ENCODE data around the gene DENND6B.
"Not testable (repeated sequence)": the region's sequence is repeated elsewhere in the genome, so short reads cannot be mapped to it uniquely, and the experiment has no call there.

Gene DENND6B

DNA sequence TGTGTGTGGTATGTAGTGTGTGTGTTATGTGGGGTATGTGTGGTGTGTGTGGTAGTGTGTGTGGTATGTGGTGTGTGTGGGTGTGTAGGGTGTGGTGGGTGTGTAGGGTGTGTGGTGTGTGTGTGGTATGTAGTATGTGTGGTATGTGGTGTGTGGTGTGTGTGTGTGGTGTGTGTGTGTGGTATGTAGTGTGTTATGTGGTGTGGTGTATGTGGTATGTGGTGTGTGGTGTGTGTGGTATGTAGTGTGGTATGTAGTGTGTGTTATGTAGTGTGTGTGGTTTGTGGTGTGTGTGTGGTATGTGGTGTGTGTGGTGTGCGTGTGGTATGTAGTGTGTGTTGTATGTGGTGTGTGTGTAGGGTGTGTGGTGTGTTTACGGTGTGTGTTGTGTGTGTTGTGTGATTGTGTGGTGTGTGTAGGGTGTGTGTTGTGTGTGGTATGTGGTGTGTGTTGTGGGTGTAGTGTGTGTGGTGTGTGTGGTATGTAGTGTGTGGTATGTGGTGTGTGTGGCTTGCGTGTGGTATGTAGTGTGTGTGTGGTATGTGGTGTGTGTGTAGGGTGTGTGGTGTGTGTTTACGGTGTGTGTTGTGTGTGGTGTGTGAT lies 12.1 kb upstream of the DENND6B start:
- TF ChIP-seq, protein P1, sequence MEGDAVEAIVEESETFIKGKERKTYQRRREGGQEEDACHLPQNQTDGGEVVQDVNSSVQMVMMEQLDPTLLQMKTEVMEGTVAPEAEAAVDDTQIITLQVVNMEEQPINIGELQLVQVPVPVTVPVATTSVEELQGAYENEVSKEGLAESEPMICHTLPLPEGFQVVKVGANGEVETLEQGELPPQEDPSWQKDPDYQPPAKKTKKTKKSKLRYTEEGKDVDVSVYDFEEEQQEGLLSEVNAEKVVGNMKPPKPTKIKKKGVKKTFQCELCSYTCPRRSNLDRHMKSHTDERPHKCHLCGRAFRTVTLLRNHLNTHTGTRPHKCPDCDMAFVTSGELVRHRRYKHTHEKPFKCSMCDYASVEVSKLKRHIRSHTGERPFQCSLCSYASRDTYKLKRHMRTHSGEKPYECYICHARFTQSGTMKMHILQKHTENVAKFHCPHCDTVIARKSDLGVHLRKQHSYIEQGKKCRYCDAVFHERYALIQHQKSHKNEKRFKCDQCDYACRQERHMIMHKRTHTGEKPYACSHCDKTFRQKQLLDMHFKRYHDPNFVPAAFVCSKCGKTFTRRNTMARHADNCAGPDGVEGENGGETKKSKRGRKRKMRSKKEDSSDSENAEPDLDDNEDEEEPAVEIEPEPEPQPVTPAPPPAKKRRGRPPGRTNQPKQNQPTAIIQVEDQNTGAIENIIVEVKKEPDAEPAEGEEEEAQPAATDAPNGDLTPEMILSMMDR (IDR thresholded peaks at IDR 0.05; ENCODE audit: low read depth, low read length, missing control alignments) = no peak
- DNase-seq (ENCODE audit: extremely low read depth, low read depth) = no peak
- no peak overlapping the region for H3K4me3 ChIP-seq (replicated peaks; ENCODE audit: low read depth, low read length)

DNA sequence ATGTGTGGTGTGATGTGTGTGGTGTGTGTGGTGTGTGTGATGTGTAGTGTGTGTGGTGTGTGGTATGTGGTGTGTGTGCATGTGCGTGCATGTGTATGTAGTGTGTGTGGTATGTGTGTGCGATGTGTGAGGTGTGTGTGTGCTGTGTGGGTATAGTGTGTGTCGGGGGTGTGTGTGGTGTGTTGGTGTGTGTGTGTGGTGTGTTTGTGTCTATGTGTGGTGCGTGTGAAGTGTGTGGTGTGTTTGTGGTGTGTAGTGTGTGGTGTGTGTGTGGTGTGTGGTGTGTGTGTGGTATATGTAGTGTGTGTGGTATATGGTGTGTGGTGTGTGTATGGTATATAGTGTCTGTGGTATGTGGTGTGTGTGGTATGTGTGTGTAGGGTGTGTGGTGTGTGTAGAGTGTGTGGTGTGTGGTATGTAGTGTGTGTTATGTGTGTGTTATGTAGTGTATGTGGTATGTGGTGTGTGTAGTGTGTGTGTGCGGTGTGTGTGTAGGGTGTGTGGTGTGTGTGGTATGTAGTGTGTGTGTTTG lies 11.3 kb upstream of the DENND6B start:
- DNase-seq (ENCODE audit: extremely low read depth, low read depth) = no peak
- no peak overlapping the region for H3K4me3 ChIP-seq (replicated peaks; ENCODE audit: low read depth, low read length)
- TF ChIP-seq, protein P1 (IDR thresholded peaks at IDR 0.05; ENCODE audit: low read depth, low read length, missing control alignments) = no peak

DNA sequence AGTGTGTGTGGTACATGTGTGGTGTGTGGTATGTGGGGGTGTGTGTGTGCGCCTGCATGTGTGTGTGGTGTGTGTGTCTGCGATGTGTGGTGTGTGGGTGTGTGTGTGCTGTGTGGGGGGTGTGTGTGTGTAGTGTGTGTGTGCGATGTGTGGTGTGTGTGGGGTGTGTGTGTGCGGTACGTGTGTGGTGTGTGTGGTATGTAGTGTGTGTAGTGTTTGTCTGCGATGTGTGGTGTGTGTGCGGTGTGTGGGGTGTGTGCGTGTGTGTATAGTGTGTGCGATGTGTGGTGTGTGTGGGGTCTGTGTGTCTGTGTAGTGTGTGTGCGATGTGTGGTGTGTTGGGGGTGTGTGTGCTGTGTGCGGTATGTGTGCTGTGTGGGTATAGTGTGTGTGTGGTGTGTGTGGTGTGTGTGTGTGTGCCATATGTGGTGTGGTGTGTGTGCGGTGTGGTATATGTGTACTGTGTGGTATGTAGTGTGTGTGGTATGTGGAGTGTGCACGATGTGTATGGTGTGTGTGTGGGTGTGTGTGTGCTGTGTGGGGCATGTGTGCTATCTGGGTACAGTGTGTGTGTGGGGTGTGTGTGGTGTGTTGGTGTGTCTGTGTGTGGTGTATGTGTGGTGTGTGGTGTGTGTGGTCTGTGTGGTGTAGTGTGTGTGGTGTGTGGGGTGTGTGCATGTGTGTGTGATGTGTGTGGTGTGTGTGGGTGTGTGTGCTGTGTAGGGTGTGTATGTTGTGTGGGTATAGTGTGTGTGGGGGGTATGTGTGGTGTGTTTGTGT lies 10.6 kb upstream of the DENND6B start:
- DNase-seq (ENCODE audit: extremely low read depth, low read depth) = no peak
- TF ChIP-seq, protein P1 (IDR thresholded peaks at IDR 0.05; ENCODE audit: low read depth, low read length, missing control alignments) = no peak
- no peak overlapping the region for H3K4me3 ChIP-seq (replicated peaks; ENCODE audit: low read depth, low read length)

DNA sequence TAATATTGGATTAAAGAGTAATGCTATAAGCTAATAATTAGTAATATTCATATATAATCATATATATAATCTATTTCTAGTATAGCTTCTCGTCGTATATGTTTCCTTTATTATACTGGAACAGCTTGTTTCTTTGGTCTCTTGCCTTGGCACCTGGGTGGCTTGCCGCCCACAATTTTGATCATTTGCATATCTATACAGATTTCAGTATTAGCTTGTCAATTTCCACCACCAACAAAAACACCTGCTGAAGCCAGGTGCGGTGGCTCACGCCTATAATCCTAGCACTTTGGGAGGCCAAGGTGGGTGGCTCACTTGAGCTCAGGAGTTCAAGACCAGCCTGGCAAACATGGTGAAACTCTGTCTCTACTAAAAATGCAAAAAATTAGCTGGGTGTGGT lies 7.6 kb upstream of the DENND6B start:
- H3K4me3 ChIP-seq (replicated peaks; ENCODE audit: low read depth, low read length); DNase-seq (ENCODE audit: extremely low read depth, low read depth): not testable (repeated sequence)

DNA sequence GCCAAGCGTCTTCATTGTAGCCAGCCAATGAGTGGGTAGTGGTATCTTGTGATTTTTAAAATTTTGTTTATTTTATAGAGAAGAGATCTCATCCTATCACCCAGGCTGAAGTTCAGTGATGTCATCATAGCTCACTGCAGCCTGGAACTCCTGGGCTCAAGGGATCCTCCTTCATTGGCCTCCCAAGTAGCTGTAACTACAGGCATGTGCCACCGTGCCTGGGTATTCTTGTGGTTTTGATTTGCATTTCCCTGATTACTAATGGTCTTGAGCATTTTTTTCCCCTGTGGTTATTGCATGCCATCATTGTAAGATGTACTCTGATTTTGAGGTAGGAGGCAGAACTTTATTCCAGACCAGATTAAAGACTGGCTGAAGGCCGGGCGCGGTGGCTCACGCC lies 2.4 kb upstream of the DENND6B start:
- DNase-seq (ENCODE audit: extremely low read depth, low read depth) = no peak
- TF ChIP-seq, protein P1 (IDR thresholded peaks at IDR 0.05; ENCODE audit: low read depth, low read length, missing control alignments) = no peak
- no peak overlapping the region for H3K4me3 ChIP-seq (replicated peaks; ENCODE audit: low read depth, low read length)

DNA sequence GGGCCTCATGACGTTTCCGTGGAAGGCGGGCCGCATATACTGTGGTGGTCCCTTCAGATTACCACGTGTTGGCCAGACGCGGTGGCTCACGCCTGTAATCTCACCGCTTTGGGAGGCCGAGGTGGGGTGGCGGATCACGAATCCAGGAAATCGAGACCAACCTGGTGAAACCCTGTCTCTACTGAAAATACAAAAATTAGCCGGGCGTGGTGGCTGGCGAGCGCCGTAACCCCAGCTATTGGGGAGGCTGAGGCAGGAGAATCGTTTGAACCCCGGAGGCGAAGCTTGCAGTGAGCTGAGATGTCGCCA lies 853 bp upstream of the DENND6B start:
- peak overlapping the region; percentile 61 for H3K4me3 ChIP-seq (replicated peaks; ENCODE audit: low read depth, low read length)
- no peak for DNase-seq (ENCODE audit: extremely low read depth, low read depth)
- TF ChIP-seq, protein P1 (IDR thresholded peaks at IDR 0.05; ENCODE audit: low read depth, low read length, missing control alignments) = no peak

DNA sequence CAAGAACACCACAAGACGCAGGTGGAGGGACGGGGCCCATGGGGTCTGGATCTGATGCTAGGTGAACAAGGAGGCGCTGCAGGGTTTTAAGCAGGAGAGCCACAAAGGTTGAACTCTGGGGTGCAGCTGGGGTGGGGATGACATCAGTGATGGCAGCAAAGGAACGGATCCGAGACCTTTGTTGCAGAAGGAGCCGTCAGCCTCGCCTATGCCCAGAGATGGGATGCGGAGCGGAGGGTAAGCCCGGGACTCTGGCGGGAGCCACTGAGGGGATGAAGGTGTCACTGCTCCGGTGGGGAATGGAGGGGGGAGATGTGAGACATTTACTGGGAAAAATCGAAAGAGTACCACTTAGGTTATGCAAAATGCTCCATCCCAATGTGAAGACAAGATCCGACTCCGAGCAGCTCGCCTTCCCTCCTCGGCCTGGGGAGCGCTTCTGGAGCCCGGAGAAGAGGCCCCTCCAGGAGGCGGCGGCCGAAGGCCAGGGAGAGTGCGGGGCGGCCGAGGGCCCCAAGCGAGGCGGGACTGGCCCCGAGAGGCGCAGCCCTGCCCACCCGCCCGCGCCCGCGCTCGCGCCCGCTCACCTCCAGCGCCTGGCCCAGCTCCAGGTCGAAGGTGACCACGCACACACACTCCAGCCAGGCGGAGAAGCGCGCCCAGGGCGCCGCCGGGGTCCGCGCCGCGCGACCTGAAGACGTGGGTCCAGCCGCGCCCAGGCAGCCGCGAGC lies 422 bp downstream of the DENND6B start:
- peak overlapping the region; percentile 61 for H3K4me3 ChIP-seq (replicated peaks; ENCODE audit: low read depth, low read length)
- no peak for DNase-seq (ENCODE audit: extremely low read depth, low read depth)
- TF ChIP-seq, protein P1 (IDR thresholded peaks at IDR 0.05; ENCODE audit: low read depth, low read length, missing control alignments) = no peak

All from HFF-Myc (cell line).